Mucosa of descending colon (tissue), 3 donors: ENCODE data around the gene MAN2A2. TPM values are rescaled to one million over a fixed set of nuclear protein-coding genes. Genes with fewer than 3 reads are reported as not detected.

Source experiments
- ATAC-seq: fragments of 200-7000 bp; cut with Tn5 transposase; one replicate; pipeline ENCODE4 v1.9.1; 2020; ENCODE audit warnings: mild to moderate bottlenecking, moderate library complexity
- DNase-seq, 3 donors: peaks; one replicate each; pipeline ENCODE4 v3.0.0-alpha.2; 2020
- H3K36me3 ChIP-seq: fragments of 200-600 bp; one replicate; pipeline ENCODE4 v1.8.0; 2021; ENCODE audit warnings: low read depth, mild to moderate bottlenecking
- H3K4me1 ChIP-seq: fragments of 200-600 bp; one replicate; pipeline ENCODE4 v1.8.0; 2021; ENCODE audit warnings: low read depth, mild to moderate bottlenecking
- H3K4me3 ChIP-seq: fragments of 200-600 bp; one replicate; pipeline ENCODE4 v1.8.0; 2021; ENCODE audit warnings: mild to moderate bottlenecking
- H3K9me3 ChIP-seq: fragments of 200-600 bp; one replicate; pipeline ENCODE4 v1.8.0; 2021; ENCODE audit warnings: mild to moderate bottlenecking
- CTCF ChIP-seq: fragments of 200-600 bp; IDR thresholded peaks from one replicate; pipeline ENCODE4 v1.8.0; 2022; ENCODE audit warnings: antibody characterized with exemption, mild to moderate bottlenecking
- intact Hi-C, 2 donors: fragments of 100-400 bp; cut with DNase I in 1 of 2; cut with micrococcal nuclease in 1 of 2; formaldehyde crosslinking; loops; one replicate each; pipeline versions ENCODE4 v1.11.0 to v1.11.1; 2022; cut with DNase I, micrococcal nuclease
- total RNA-seq, 3 donors: library from RNA; stranded (reverse); fragmentation: NEBNext Ultra II Directional in 2 of 3; extraction: Animal tissue kit (Norgen Biotek cat#: 25700) in 2 of 3; gene quantifications; one replicate each; pipeline versions ENCODE4 v1.2.1 to v1.2.4, GENCODE V29; 2021 to 2023
- donor health status: DM: no; HTN: no; CAD: no; lungs with moderate emphysema.
- donor health status: DM: no; HTN: no; CAD: no.
- donor health status: DM: no; HTN: yes; CAD: no.

The MAN2A2 gene
- total RNA-seq, 3 donors from 2014 or later = 50.9 to 75.8 (median 75.3) TPM

- TF ChIP-seq CTCF = no peak
- Histone ChIP-seq H3K4me3 (no peak overlapping the region), H3K36me3 (peaks cover 5% of the 10 kb centered on the region), H3K9me3 (no peaks in the 10 kb centered on the region), H3K4me1 (peaks cover 20% of the 10 kb centered on the region)
- ATAC-seq = no peak
- no peak for DNase-seq
- intact Hi-C loops = loop anchor here in 1 of 2 donors (10.0 kb wide), 1 partner anchor 162 kb away; the partner anchor contains the start of gene BLM
Observed at GRCh38 chr15:90876512-90877170, 26.5 kb upstream of the MAN2A2 start.

- TF ChIP-seq CTCF = no peak
- ATAC-seq (no peak), DNase-seq (no peak)
- H3K9me3 ChIP-seq = no peaks in the 10 kb centered on the region
- peaks cover 5% of the 10 kb centered on the region for H3K36me3 ChIP-seq
- intact Hi-C loops = loop anchor here in 1 of 2 donors (10.0 kb wide), 1 partner anchor 163 kb away; the partner anchor contains the start of gene BLM
- H3K4me3 ChIP-seq = no peak overlapping the region
- peaks cover 20% of the 10 kb centered on the region for H3K4me1 ChIP-seq
Observed at GRCh38 chr15:90877315-90877714, 25.8 kb upstream of the MAN2A2 start.

- Histone ChIP-seq H3K4me1 (peaks cover 16% of the 10 kb centered on the region), H3K4me3 (no peak overlapping the region), H3K36me3 (peaks cover 5% of the 10 kb centered on the region), H3K9me3 (no peaks in the 10 kb centered on the region)
- ATAC-seq (no peak), DNase-seq (no peak)
- no peak for TF ChIP-seq CTCF
- intact Hi-C loops = loop anchor here in 1 of 2 donors (10.0 kb wide), 1 partner anchor 163 kb away; the partner anchor contains the start of gene BLM
Observed at GRCh38 chr15:90877996-90878395, 25.1 kb upstream of the MAN2A2 start.

GRCh38 chr15:90878660-90879059 lies 24.4 kb upstream of the MAN2A2 start:
- Histone ChIP-seq H3K4me1 (peaks cover 17% of the 10 kb centered on the region), H3K36me3 (peaks cover 5% of the 10 kb centered on the region), H3K9me3 (no peaks in the 10 kb centered on the region), H3K4me3 (no peak overlapping the region)
- intact Hi-C loops = loop anchor here in 1 of 2 donors (10.0 kb wide), 1 partner anchor 164 kb away; the partner anchor contains the start of gene BLM
- no peak for TF ChIP-seq CTCF
- ATAC-seq = no peak
- no peak for DNase-seq

GRCh38 chr15:90879730-90880366 lies 23.3 kb upstream of the MAN2A2 start:
- peaks cover 5% of the 10 kb centered on the region for H3K36me3 ChIP-seq
- intact Hi-C loops = loop anchor here (10.0 kb wide), 3 partner anchors 165 to 355 kb away; partner anchors contain the start of genes BLM (in 1 of the 2) and CRTC3 (in 1 of the 2)

More at GRCh38 chr15:90879730-90880366, 23.3 kb upstream of the MAN2A2 start:
- ATAC-seq = no peak
- TF ChIP-seq CTCF = no peak
- Histone ChIP-seq H3K4me3 (no peak overlapping the region), H3K9me3 (no peaks in the 10 kb centered on the region), H3K4me1 (peaks cover 9% of the 10 kb centered on the region)
- peak in 1 of 3 donors; percentile 28 for DNase-seq
